ENCODE data around the gene CBFA2T3. TPM values are rescaled to one million over a fixed set of nuclear protein-coding genes. Genes with fewer than 3 reads are reported as not detected.

The CBFA2T3 gene
- total and polyA plus RNA-seq, 4 donors = 4.7 to 11.8 (median 6.6) TPM

DNA sequence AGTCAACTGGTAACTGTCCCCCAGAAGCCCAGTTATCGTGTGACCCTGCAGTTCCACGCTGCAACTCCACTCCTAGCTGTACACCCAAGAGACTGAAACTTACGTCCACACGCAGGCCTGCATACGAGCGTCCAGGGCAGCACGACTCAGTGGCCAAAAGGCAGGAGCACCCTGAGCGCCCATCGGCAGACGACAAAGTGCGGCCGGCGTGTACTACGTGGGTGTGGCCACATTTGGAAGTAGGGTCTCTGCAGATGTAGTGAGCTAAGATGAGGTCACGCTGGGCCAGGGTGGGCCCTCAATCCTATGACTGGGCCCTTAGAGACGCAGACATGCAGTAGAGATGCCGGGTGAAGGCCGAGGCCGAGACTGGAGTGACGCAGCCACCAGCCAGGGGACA lies 133.8 kb downstream of the CBFA2T3 start:
- H3K9me3 ChIP-seq (ENCODE audit: control insufficient read depth in 4 of 4, insufficient read depth in 3 of 4, low read length in 3 of 4) = no peaks in the 10 kb centered on the region
- H3K27ac ChIP-seq (ENCODE audit: low read depth in 1 of 2, low read length in 1 of 2) = no peak overlapping the region
- H3K9ac ChIP-seq (ENCODE audit: insufficient read depth in 1 of 2, low read length in 2 of 2) = no peak overlapping the region
- ATAC-seq (ENCODE audit: insufficient read depth, low FRiP score) = no peak
- no peaks in the 10 kb centered on the region for H3K27me3 ChIP-seq (ENCODE audit: control insufficient read depth in 3 of 3, insufficient read depth in 3 of 3, low read length in 2 of 3)
- WGBS, 2 donors = 93 to 95% methylated on average over 20 of the region's 20 CpGs
- peaks cover 0 to 43% (median 8%) of the 10 kb centered on the region in 4 donors for H3K36me3 ChIP-seq (ENCODE audit: control insufficient read depth in 4 of 4, insufficient read depth in 4 of 4, low read length in 4 of 4)
- no peaks in the 10 kb centered on the region for H3K4me1 ChIP-seq (ENCODE audit: control insufficient read depth in 5 of 5, insufficient read depth in 5 of 5, low read length in 5 of 5)
- H3K4me3 ChIP-seq = no peak overlapping the region
- DNase-seq = no peak
- TF ChIP-seq, protein P1, sequence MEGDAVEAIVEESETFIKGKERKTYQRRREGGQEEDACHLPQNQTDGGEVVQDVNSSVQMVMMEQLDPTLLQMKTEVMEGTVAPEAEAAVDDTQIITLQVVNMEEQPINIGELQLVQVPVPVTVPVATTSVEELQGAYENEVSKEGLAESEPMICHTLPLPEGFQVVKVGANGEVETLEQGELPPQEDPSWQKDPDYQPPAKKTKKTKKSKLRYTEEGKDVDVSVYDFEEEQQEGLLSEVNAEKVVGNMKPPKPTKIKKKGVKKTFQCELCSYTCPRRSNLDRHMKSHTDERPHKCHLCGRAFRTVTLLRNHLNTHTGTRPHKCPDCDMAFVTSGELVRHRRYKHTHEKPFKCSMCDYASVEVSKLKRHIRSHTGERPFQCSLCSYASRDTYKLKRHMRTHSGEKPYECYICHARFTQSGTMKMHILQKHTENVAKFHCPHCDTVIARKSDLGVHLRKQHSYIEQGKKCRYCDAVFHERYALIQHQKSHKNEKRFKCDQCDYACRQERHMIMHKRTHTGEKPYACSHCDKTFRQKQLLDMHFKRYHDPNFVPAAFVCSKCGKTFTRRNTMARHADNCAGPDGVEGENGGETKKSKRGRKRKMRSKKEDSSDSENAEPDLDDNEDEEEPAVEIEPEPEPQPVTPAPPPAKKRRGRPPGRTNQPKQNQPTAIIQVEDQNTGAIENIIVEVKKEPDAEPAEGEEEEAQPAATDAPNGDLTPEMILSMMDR (IDR thresholded peaks at IDR 0.05; ENCODE audit: control extremely low read depth, extremely low read depth) = no peak

DNA sequence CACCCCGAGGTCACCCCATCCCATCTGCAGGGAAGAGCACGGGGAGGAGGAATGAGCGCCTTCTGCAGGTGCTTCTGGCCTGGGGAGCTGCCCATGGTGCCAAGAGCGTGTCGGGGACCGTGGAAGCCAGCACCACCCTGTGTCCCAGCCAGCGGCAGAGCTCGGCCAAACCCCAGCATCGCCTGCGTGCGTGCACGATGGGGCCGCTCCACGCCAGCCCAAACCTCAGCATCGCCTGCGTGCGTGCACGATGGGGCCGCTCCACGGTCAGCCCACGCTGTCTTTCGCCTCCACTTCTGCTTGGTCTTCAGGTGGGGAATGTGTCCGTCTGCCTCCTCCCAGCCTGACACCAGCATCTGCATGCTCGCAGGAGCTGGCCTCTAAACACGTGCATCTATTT lies 134.2 kb downstream of the CBFA2T3 start:
- WGBS, 2 donors = 96 to 97% methylated on average over 25 of the region's 25 CpGs
- Histone ChIP-seq H3K9me3 (ENCODE audit: control insufficient read depth in 4 of 4, insufficient read depth in 3 of 4, low read length in 3 of 4) (no peaks in the 10 kb centered on the region), H3K4me1 (ENCODE audit: control insufficient read depth in 5 of 5, insufficient read depth in 5 of 5, low read length in 5 of 5) (no peaks in the 10 kb centered on the region), H3K4me3 (no peak overlapping the region), H3K36me3 (ENCODE audit: control insufficient read depth in 4 of 4, insufficient read depth in 4 of 4, low read length in 4 of 4) (peaks cover 0 to 46% (median 8%) of the 10 kb centered on the region in 4 donors), H3K27ac (ENCODE audit: low read depth in 1 of 2, low read length in 1 of 2) (no peak overlapping the region), H3K27me3 (ENCODE audit: control insufficient read depth in 3 of 3, insufficient read depth in 3 of 3, low read length in 2 of 3) (no peaks in the 10 kb centered on the region), H3K9ac (ENCODE audit: insufficient read depth in 1 of 2, low read length in 2 of 2) (no peak overlapping the region)
- ATAC-seq (ENCODE audit: insufficient read depth, low FRiP score) (no peak), DNase-seq (no peak)
- TF ChIP-seq, protein P1 (IDR thresholded peaks at IDR 0.05; ENCODE audit: control extremely low read depth, extremely low read depth) = no peak

DNA sequence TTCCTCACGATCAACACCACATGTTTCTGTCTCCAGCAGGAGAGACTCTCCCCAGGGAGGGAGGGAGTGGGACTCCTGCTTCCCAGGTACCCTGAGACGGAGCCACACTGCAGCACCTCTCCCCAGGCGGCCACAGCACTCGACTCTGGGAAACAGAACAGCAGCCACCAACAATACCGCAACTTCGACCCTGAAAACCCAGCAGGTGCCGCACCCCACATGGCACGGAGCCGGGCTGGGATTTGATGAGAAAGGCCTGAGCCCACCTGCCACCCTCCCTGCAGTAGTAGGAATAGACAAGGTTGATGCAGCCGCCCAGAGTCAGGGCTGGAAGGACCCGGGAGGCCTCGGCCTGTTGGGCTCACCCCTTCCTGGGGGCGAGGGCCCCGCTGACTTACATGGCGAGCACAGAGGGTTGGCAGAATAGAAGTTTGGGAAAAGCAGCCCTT lies 134.7 kb downstream of the CBFA2T3 start:
- no peak overlapping the region for H3K9ac ChIP-seq (ENCODE audit: insufficient read depth in 1 of 2, low read length in 2 of 2)
- no peak overlapping the region for H3K27ac ChIP-seq (ENCODE audit: low read depth in 1 of 2, low read length in 1 of 2)
- H3K4me3 ChIP-seq = no peak overlapping the region
- H3K9me3 ChIP-seq (ENCODE audit: control insufficient read depth in 4 of 4, insufficient read depth in 3 of 4, low read length in 3 of 4) = no peaks in the 10 kb centered on the region
- peaks cover 0 to 42% (median 8%) of the 10 kb centered on the region in 4 donors for H3K36me3 ChIP-seq (ENCODE audit: control insufficient read depth in 4 of 4, insufficient read depth in 4 of 4, low read length in 4 of 4)
- WGBS, 2 donors = 83 to 91% methylated on average over 15 of the region's 15 CpGs
- H3K27me3 ChIP-seq (ENCODE audit: control insufficient read depth in 3 of 3, insufficient read depth in 3 of 3, low read length in 2 of 3) = no peaks in the 10 kb centered on the region
- TF ChIP-seq, protein P1 (IDR thresholded peaks at IDR 0.05; ENCODE audit: control extremely low read depth, extremely low read depth) = no peak
- ATAC-seq (ENCODE audit: insufficient read depth, low FRiP score) = no peak
- H3K4me1 ChIP-seq (ENCODE audit: control insufficient read depth in 5 of 5, insufficient read depth in 5 of 5, low read length in 5 of 5) = no peaks in the 10 kb centered on the region
- no peak for DNase-seq
